COLO668 (cell line): ENCODE results near the gene HMGN1.
A peak's percentile ranks its signal among the peaks of the same experiment; 100 is the strongest.
"Not testable (repeated sequence)": the region's sequence is repeated elsewhere in the genome, so short reads cannot be mapped to it uniquely, and the experiment has no call there.

ENCODE experiments used
- DNase-seq: peaks from one replicate; lab custom pipeline; 2025; ENCODE audit not compliant: unreplicated experiment; lab: John Stamatoyannopoulos, UW

Gene HMGN1

GRCh38 chr21:39348355-39349210 is at the start of gene HMGN1:
Gene HMGN1, minus strand, starts transcription at chr21:39349088. Its CDS starts 171 bp downstream, at chr21:39348917.
- DNase-seq: peak; percentile 99

GRCh38 chr21:39397646-39398385 is 48.9 kb upstream of the HMGN1 start:
- DNase-seq: no peak

GRCh38 chr21:39392981-39393380 is 44.1 kb upstream of the HMGN1 start:
- DNase-seq: no peak

GRCh38 chr21:39390212-39390765 is 41.4 kb upstream of the HMGN1 start:
- no peak for DNase-seq

- no peak for DNase-seq
Measured at GRCh38 chr21:39388811-39389155, 39.9 kb upstream of the HMGN1 start.

- DNase-seq: peak; percentile 95
Measured at GRCh38 chr21:39388038-39388810, 39.3 kb upstream of the HMGN1 start.

GRCh38 chr21:39387461-39388037 is 38.7 kb upstream of the HMGN1 start:
- DNase-seq: peak; percentile 95

- no peak for DNase-seq
Measured at GRCh38 chr21:39386899-39387298, 38.0 kb upstream of the HMGN1 start.

GRCh38 chr21:39386194-39386593 is 37.3 kb upstream of the HMGN1 start:
- peak; percentile 68 for DNase-seq

GRCh38 chr21:39385299-39386145 is 36.6 kb upstream of the HMGN1 start:
- DNase-seq: peak; percentile 96

GRCh38 chr21:39384674-39385298 is 35.9 kb upstream of the HMGN1 start:
- DNase-seq: no peak

GRCh38 chr21:39382096-39382495 is 33.2 kb upstream of the HMGN1 start:
- DNase-seq: not testable (repeated sequence)

- no peak for DNase-seq
Measured at GRCh38 chr21:39381009-39381408, 32.1 kb upstream of the HMGN1 start.

- DNase-seq: peak; percentile 99
Measured at GRCh38 chr21:39379986-39380891, 31.4 kb upstream of the HMGN1 start.

GRCh38 chr21:39377444-39378050 is 28.7 kb upstream of the HMGN1 start:
- no peak for DNase-seq

GRCh38 chr21:39375446-39375845 is 26.6 kb upstream of the HMGN1 start:
- no peak for DNase-seq

- DNase-seq: no peak
Measured at GRCh38 chr21:39374046-39374445, 25.2 kb upstream of the HMGN1 start.

GRCh38 chr21:39373634-39374033 is 24.7 kb upstream of the HMGN1 start:
- DNase-seq: peak; percentile 17
